GM19438 (cell line): Measurements from ENCODE around the gene TUBB6.

Source experiments
- ATAC-seq: cut with Tn5 transposase; IDR thresholded peaks from one replicate; pipeline ENCODE4 v1.9.1; 2021; ENCODE audit warnings: low read depth; ENCODE audit not compliant: unreplicated experiment

The TUBB6 gene

DNA sequence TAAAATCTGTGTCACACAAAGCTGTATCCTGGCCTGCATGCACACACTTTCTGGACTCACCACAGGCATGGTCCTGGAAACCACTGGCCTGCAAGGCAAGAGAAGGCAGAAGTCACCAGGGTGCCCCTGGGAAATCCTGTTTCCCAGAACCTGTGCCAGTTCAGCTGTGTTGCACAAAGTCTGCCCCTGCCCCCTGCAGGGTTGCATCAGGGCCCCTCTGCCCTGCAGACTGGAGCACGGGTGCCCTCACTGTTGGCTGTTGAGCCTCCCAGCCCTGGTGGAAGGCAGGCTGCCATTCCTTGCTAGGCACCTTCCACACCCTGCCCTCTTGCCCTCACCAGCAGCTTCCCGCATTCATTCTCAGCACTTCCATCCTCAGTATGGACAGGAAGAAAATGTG, 18.0 kb upstream of the TUBB6 start:
- no peak for ATAC-seq

- no peak for ATAC-seq
Measured at GRCh38 chr18:12291161-12291560, 16.9 kb upstream of the TUBB6 start.

GRCh38 chr18:12291690-12292089, 16.4 kb upstream of the TUBB6 start:
- ATAC-seq, result no peak

- no peak for ATAC-seq
Measured at GRCh38 chr18:12293831-12294230, 14.2 kb upstream of the TUBB6 start.

- ATAC-seq, result no peak
Measured at GRCh38 chr18:12295389-12296086, 12.5 kb upstream of the TUBB6 start.

DNA sequence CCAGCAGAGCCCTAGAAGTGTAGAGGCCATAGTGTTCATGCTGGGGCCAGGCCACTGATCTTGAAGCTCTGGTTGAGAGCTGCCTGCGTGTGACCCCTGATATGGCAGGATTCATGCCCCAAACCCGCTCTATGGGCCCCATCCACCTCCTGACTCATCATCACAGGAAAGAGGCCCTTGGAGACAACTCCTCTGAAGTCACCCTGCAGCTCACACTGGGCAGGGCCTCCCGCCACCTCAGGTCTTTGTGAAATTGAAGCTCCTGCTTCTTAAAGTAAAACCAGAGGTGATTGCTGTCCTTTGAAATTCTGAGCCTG, 12.0 kb upstream of the TUBB6 start:
- ATAC-seq, result no peak

- ATAC-seq, result no peak
Measured at GRCh38 chr18:12296457-12296856, 11.6 kb upstream of the TUBB6 start.

DNA sequence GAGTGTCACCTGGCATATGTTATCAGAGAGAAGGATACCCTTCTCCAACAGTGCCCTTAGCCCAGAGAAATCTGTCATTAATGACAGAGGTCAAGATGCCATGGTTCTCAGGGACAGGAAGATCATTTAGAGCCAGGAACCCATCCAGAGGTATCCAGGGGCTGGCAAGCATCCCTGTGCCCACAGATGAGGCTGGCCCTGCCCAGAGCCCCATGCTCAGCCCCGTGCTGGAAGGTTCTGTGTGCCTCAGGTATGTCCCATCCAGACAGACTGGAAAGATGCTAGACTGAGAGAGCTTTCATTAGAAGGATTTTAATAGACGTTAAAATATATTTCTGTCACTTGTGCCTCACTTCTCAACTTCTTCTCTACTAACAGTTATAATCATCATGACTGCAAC, 8.2 kb upstream of the TUBB6 start:
- ATAC-seq, result no peak

- ATAC-seq, result no peak
Measured at GRCh38 chr18:12301263-12302005, 6.6 kb upstream of the TUBB6 start.

DNA sequence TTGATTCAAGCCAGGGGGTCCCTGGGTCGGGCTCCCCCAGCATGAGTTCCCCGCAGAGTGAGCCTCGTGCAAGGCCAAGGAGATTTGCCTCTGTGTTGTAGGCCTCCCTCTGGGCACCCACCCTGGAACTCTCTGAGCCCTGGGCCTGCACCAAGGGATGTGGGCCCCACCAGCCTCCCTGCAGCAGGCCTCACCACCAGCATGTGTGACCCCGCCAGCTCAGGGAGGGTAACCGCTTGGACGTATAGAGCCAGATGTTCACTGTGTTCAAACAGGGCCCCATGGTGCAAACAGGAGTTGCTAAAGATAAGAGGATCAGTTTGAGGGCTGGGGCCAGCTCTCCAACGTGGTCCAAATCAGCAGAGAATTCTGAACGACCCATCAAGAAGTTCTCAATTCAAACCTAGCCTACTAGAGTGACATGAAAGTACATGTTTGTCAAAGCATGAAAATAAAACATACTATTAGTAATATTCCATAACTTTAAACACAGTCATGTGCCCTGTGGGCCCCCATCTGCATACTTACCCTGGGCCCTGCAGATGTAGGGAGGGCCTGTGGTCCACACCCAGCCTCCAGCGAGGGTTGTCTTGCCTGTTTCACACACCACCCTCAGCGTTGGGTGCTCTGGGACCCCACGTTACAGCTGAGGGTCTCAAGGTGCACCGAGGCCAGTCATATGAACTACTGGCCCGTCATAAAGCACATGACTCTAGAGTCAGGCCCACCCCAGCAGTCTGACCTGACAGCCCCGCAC, 5.5 kb upstream of the TUBB6 start:
- no peak for ATAC-seq

- no peak for ATAC-seq
Measured at GRCh38 chr18:12304351-12305210, 3.5 kb upstream of the TUBB6 start.

- no peak for ATAC-seq
Measured at GRCh38 chr18:12305211-12305610, 2.8 kb upstream of the TUBB6 start.

DNA sequence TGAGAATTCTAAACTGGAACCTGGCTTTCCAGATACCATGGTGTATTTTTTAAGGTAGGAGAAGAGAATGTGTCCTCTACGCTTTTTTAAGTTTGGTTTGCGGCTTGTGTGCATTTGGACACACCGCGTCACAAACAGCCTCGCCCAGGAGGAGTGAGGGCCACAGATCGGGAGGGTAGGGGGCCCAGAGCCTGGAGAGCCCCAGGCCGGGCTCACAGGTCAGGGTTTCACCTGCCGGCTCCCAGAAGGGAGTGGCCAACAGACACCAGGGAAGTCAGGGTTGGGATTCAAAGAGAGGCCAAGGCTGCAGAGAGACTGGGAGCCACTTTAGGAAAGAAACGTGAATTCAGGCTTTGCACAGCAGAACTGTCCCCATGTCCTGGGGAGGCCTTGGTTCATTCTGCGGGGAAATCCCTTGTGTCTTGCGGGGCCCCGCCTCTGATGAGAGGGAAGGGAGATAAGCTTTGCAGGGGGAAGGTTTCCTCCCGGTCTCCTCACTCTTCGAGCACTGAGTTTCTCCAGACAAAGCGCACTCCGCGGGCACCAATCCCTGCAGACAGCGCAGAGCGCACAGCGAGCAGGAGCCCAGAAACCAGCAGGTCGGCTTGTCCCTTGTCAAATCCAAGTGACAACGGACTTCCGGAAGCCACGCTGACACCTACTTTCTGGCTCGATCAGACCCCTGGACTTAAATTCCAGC, 2.0 kb upstream of the TUBB6 start:
- ATAC-seq, result no peak

DNA sequence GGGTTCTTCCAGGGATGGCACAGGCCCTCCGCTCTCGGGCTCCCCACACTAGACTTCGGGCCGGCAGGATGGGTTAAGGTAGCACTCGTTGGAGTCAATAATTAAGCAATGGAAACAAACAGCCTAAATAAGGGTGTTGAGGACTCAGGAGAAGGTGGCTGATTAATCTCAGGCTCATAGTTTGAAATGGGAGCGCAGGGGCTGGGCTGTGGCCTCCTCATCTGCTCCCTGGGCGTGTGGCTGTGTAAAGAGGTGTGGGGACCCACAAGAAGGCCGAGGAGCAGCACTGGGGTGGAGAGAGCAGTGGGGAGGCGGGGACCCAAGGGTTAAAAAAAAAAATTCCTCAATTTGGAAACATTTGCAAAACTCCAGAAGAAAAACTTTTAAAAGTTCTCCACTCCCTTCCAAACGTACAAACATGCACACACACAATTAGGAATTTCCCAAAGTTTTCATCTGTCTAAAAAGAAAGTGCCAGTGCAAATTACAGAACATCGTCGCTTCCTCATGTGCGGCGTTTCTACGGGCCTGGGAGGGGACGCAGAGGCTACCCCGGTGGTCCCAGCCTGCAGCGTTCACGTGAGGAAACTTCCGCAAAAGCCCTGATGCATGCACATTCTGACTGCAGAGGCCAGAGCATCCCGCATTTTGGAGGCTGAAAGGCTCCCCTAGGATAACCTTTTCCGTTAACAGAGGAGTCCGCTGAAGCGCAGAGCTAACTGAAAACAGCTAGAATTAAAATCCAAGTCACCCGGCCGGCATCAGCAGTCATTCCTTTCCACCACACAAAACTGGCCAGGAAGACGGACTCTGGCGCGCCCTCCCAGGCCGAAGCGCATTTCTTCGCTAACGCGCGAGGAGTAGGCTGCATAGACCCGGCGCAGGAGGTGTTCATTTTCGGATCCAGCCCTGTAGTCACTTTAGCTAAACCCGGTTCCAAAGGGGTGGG, 1.0 kb upstream of the TUBB6 start:
- peak; percentile 19 for ATAC-seq

GRCh38 chr18:12308386-12309100, 502 bp downstream of the TUBB6 start:
- ATAC-seq, result peak; percentile 48

DNA sequence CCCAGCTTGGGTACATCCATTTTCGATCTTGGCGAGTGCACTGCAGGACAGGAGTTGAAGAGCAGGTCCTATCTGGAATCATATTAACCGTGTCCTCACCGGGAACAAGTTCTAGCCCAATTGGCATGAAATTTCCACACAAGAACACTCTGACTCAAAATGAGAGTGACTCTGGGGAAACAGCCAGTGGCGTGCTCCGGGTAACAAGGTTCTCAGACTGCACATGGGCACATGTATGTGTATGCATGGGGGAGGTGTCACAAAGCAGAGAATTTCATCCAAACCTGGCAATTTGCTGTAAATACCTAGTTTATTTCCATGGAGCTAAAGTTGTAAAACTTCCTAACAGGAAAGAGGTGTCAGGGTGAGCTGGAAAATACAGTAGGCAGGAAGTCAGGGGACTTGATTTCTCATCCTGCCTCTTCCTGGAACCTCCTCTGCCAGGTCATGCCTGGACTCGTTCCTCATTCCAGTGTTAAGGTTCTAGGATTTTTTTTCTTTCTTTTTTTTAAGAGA, 1.7 kb downstream of the TUBB6 start:
- ATAC-seq, result no peak

GRCh38 chr18:12310762-12311161, 2.7 kb downstream of the TUBB6 start:
- ATAC-seq, result no peak

GRCh38 chr18:12312976-12313375, 4.9 kb downstream of the TUBB6 start:
- no peak for ATAC-seq
